Stimulated activated CD4-positive, alpha-beta T cell treated with anti-CD3 and anti-CD28 coated beads, Interleukin-1b, Interleukin-23, amount 100 ng/mL, for 4 hours (primary cell): ENCODE results near the gene WDR41.

ENCODE experiments used
- DNase-seq, 2 donors: peaks; one replicate each; pipeline ENCODE4 v3.0.0-alpha.2; 2020; ENCODE audit warnings: low read depth in 2 of 2

Gene WDR41

DNA sequence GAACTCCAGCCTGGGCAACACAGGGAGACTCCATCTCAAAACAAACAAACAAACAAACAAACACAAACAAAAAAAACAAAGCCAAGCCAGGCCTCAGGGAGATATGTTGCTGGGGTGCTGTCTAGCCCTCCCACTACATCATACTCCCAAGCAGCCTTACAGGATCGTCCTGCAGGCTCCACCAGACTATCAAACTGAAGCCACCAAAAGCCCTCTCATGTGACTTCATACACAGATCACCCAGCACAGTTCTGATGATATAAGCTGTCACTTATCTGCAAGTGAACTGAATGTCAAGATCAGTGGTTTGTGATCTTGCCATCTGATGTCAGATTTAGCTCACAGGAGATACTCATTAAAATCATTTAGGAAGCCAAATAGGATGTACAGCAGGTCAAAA is 43.3 kb downstream of the WDR41 start:
- DNase-seq: no peak

GRCh38 chr5:77444356-77444755 is 47.8 kb downstream of the WDR41 start:
- DNase-seq: no peak

DNA sequence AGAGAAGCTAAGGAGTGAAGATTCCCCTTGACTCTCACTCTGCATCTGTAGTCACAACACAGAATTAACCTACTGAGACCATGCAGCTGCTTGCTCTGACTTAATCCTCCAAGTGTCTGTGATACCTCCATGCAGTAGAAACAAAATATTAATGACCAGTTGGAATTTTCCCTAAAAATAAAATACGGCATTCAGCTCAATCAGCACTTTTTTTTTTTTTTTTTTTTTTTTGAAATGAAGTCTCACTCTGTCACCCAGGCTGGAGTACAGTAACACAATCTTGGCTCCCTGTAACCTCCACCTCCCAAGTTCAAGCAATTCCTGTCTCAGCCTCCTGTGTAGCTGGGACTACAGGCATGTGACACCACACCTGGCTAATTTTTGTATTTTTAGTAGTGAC is 48.4 kb downstream of the WDR41 start:
- no peak for DNase-seq

GRCh38 chr5:77438071-77438470 is 54.0 kb downstream of the WDR41 start:
- no peak for DNase-seq

DNA sequence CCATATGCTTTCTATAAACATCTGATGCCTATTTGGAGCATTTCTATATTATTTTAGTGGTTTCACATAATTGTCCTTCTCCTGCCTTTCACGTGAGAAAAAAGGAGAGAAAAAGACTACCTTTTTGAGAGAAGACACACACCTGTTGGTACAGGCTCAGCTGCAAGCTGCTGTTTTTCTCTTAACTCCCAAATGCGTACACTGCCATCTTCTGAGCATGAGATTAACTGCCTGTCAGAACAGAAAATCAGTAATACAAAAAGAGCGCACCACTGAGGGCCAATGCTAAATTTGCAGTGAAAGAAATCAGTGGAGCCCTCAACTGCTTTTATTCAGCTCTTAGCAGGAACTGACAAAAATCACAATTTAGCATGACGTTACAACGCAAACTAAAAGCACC is 54.9 kb downstream of the WDR41 start:
- DNase-seq: no peak

DNA sequence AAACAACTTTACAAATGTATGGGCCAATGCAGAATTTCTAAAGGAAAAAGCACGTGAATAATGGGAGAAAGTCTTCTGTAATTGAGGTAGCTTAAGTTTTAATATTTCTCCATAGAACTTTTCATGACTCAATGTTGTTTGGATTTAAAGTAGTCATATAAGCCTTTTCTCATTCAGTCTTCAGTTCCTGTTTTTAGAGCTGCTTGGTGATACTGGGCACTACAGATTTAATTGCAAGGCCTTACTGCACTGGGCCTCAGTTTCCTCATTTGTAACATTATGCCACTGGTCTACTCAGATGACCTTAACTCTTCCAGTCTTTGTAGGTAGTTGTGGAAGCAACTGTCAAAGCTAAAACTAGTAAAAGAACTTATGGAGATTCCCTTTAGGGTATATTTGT is 60.4 kb downstream of the WDR41 start:
- DNase-seq: no peak

DNA sequence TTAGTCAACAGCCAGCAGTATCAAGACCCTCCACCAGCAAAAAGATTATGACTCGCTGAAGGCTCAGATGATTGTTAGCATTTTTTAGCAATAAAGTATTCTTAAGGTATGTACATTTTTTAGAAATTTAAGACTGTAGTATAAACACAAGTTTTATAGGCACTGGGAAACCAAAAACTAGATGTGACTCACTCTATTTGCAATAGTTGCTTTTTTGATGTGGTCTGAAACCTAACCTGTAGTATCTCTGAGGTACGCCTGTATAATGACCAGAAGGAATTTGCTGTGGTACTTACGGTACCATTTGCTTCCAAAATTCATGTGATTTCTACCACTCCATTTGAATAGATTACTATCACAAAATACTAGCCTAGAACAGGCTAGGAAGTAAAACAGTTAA is 60.8 kb downstream of the WDR41 start:
- DNase-seq: no peak

DNA sequence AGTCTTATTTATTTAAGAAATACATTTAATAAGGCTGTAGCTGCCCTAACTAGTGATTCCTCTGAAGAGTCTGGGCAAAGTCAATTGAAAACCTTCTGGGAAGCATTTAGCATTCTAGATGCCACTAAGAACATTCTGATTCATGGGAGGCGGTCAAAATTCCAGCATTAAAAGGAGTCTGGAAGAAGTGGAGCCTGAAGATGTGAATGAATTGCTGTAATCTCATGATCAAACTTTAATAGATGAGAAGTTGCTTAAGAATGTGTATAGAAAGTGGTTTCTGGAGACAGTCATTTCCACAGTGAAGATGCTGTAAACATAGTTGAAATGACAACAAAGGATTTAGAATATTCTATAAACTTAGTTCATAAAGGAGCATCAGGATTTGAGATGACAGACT is 61.4 kb downstream of the WDR41 start:
- DNase-seq: no peak

DNA sequence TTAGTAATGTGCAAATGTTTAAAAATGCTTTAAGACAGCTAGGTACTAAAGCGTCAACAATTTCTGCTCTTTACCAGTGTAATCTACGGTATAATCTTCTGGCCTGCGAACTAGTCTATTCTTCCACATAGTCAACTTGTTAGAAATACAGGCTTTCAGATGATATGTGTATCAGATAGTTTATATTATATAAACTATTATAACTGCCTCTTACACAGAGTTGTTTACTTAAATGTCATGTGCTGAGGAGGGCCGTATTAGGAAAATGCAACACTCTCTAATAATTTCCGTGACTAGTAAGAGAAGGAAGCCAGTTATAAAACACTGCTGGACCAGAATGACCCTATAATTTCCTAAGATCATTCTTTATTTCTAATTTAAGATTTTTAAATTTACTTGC is 63.6 kb downstream of the WDR41 start:
- DNase-seq: no peak

DNA sequence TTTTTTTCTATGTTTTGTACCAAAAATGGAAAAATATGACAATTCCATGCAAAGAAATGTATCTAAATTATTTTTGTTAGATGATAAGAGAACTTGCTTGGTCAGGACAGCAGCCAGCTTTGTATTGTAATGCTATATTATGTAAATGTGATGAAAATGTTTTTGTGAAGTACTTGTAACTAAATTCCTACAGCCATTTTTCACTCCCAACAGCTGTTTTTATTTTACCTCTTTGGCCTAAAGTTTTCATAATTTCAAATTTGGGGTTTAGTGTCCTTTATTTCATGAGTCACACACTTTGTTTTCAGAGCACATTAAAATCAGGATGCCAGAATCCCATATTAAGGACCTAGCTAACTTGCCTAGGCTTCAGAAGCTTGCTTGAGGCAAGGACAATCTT is 64.1 kb downstream of the WDR41 start:
- no peak for DNase-seq

DNA sequence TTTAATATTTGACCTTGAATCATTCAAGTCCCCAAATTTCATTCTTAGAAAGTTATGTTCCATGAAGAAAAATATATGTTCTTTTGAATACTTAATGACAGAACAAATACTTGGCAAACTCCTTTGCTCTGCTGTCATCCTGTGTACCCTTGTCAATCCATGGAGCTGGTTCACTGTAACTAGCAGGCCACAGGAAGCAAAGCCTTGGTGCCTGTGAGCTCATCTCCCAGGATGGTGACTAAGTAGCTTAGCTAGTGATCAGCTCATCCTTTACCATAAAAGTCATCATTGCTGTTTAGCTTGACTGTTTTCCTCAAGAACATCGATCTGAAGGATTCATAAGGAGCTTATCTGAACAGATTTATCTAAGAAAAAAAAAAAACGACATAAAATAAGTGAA is 65.4 kb downstream of the WDR41 start:
- DNase-seq: no peak

DNA sequence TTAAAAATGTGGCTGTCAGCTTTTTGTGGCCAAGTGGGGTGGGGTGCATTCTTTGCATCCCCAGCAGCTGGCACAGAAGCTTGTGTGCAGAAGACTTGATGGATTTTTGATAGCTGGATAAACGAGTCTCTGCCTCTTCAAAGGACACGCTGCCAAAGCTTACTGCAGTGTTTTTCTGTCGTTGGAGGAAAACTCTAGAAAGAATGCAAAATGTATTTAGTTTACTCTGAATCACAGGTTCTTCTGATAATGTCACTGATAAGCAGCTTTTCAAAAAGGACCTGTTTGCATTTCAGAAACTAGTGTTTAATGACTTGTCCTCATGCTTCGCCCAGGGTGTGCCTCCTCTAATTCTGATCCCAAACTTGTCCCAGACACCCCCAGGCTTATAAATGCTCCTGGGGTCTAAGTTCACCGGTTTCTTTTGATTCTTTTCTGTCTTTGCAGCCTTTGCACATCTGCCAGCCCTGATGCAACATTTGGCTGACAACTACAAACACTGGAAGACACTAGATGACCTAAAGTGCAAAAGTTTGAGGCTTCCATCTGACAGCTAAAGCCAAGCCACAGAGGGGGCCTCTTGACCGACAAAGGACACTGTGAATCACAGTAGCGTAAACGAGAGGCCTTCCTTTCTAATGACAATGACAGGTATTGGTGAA is 66.0 kb downstream of the WDR41 start:
- no peak for DNase-seq

DNA sequence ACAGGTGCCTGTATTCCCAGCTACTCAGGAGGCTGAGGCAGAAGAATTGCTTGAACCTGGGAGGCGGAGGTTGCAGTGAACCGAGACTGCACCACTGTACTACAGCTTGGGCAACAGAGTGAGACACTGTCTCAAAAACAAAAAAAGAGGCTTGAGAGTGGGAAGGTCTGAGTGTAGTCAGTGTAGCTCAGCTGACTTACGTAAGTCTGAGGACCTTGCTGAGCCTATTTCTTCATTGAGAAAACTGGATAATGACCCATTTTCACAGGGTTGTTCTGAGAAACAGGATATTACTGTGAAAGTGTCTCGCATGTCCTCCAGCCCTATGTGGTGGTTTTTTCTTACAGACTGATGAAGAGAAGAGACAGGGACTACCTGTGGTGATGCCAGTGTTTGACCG is 66.7 kb downstream of the WDR41 start:
- no peak for DNase-seq

GRCh38 chr5:77424921-77425320 is 67.2 kb downstream of the WDR41 start:
- DNase-seq: no peak

- no peak for DNase-seq
These were observed 68.9 kb downstream of the WDR41 start for GRCh38 chr5:77423022-77423750.

GRCh38 chr5:77420940-77421339 is 71.2 kb downstream of the WDR41 start:
- DNase-seq: no peak

DNA sequence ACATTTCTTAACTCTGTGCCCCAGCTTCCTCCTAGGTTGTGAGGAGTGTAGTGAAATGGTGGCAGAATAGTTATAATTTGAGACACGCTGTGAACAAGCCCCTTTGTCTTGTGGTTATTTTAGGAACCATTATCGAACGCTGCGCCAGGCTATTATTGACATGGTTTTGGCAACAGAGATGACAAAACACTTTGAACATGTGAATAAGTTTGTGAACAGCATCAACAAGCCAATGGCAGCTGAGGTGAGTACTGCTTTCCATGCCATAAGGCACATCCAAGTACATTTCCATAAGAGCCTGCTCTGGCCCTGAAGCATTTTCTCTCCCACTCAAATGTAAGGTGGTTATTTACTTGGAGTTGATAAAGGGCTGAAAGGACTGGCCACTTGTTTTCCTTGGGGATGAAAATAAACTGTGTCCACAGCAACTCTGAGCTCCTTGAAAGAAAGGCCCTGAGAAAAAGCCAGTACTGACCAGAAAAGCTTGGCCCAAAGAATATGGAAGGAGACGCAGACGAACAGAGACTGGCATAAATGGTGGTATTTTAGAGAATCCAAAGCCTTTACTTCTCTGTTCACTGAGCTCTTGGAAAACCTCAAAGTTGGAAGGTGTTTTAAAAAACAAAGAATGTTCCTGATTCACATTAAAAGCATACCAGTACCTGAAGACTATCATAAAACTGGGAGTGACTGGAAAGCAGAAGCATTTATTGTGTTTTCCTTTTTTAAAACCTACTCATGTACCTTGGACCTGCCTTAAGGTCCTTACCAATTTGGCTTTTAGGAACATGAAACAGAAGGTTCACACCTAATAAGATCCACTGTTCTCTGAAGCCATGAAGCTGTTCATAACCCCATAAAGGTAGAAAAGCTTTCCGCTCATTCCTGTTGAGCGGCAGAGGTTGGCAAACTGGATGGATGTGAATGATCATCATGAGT is 72.2 kb downstream of the WDR41 start:
- no peak for DNase-seq

DNA sequence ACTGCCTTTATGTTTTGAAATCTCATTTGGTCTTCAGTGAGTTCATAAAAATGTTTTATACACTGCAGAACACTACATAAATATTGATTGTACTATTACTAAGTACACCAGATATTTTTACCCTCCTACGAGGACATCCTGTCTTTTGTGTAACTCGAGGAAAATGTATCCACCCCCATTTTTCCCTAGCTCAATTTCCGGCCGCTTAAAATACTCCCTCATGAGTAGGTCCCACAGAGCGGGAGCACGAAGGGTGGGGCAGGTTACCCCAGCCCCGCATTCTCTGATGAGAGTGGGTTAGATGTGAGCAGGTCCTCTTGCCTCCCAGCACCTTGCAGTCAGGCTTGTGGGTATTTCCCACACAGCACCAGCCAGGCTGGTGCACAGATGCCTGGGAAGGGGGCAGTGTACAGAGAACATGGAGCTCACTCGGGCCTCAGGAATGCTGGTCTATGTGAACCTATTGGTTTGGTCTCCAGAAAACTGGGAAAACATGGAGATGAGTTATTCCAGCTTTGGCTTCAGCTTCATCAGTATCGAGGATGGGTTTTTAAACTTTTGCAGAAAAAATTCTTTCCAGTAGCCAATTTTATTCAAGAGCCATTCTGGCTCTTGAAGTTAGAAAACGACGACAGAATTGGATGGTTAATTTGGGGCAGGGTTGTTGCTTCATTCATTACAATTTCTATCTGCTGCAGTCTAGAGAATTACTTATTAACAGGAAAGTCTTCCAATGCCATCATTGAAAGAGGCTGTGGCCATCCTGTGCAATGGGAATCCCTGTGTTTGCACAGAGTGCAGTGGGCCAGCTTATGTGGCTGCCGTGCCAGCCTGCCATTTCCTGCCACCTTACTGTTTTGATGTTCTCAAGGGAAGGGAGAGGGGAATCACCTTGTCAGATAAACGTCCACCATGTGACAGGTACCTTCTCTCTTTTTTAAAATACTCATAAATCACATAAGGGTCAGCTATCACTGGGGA is 73.2 kb downstream of the WDR41 start:
- DNase-seq: no peak

DNA sequence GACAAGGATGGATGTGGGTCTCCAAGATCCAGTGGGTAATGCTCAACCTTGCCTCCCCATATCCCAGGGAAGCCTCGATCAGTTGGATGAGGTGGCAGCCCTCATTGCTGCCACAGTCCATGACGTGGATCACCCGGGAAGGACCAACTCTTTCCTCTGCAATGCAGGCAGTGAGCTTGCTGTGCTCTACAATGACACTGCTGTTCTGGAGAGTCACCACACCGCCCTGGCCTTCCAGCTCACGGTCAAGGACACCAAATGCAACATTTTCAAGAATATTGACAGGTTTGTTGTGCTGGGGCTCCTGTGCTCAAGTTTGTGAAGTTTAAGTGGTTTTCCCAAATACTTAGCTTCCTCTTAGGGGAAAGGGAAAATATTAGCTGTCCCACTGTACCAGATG is 74.0 kb downstream of the WDR41 start:
- DNase-seq: no peak

DNA sequence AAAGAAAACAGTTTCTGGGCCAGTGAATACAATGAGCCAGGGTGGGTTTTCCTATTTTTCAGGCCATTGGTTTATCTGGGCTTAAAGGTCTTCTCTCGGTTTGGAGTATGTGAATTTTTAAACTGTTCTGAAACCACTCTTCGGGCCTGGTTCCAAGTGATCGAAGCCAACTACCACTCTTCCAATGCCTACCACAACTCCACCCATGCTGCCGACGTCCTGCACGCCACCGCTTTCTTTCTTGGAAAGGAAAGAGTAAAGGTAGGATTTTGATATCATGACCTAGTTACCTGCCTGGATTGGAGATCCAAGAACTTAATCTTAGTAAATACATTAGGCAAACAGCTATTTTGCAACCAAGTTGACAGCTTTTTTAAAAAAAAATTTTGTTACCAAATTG is 79.1 kb downstream of the WDR41 start:
- DNase-seq: no peak

GRCh38 chr5:77409870-77410621 is 82.1 kb downstream of the WDR41 start:
- no peak for DNase-seq
